Transverse colon (tissue), 4 donors: ENCODE results near the gene PCLO. TPM values are rescaled to one million over a fixed set of nuclear protein-coding genes. Genes with fewer than 3 reads are reported as not detected.

ENCODE experiments used
- DNase-seq: peaks from one replicate; pipeline ENCODE4 v3.0.0-alpha.2; 2019
- H3K27ac ChIP-seq, 4 donors: fragments of 200-600 bp; sonication (generic); 2 replicates each; pipeline ENCODE4 v1.5.1; 2016 to 2018; ENCODE audit warnings: inconsistent platforms in 4 of 4
- H3K27me3 ChIP-seq: fragments of 200-600 bp; sonication (generic); 2 replicates; pipeline ENCODE4 v1.5.1; 2017; ENCODE audit warnings: inconsistent platforms
- H3K36me3 ChIP-seq, 4 donors: fragments of 200-600 bp; sonication (generic); 2 replicates each; pipeline ENCODE4 v1.5.1; 2017 to 2019; ENCODE audit warnings: inconsistent platforms in 4 of 4
- H3K4me1 ChIP-seq, 4 donors: fragments of 200-600 bp; sonication (generic); 2 replicates each; pipeline ENCODE4 v1.5.1; 2017 to 2020; ENCODE audit warnings: inconsistent platforms in 4 of 4
- H3K4me3 ChIP-seq, 4 donors: fragments of 200-600 bp; sonication (generic); 1 replicate in 1 of 4; 2 replicates in 3 of 4; pipeline versions ENCODE4 v1.5.1 to v1.6.1; 2017 to 2019; ENCODE audit warnings: inconsistent platforms in 4 of 4
- H3K9me3 ChIP-seq, 2 donors: fragments of 200-600 bp; sonication (generic); 2 replicates each; pipeline ENCODE4 v1.5.1; 2017 to 2019; ENCODE audit warnings: inconsistent platforms in 2 of 2
- CTCF ChIP-seq, 5 experiments: fragments of 200-600 bp in 3 of 5; fragments of 450-650 bp in 2 of 5; sonication (generic) in 3 of 5; IDR thresholded peaks; 1 replicate in 2 of 5; 2 replicates in 3 of 5; pipeline ENCODE4 v1.5.1; 2016 to 2017; ENCODE audit warnings: antibody characterized with exemption in 5 of 5, inconsistent platforms in 3 of 5, mild to moderate bottlenecking in 2 of 5, moderate library complexity in 1 of 5
- EP300 ChIP-seq: sonication (generic); formaldehyde crosslinking; IDR thresholded peaks from one replicate; pipeline ENCODE4 v1.6.1; 2017; ENCODE audit warnings: antibody characterized with exemption, low read depth
- POLR2A ChIP-seq: fragments of 450-650 bp; IDR thresholded peaks from one replicate; pipeline ENCODE4 v1.6.1; 2016; ENCODE audit warnings: antibody characterized with exemption, mild to moderate bottlenecking, moderate library complexity
- POLR2AphosphoS5 ChIP-seq, 3 donors: sonication (generic); formaldehyde crosslinking; IDR thresholded peaks; one replicate each; pipeline ENCODE4 v1.6.1; 2016; ENCODE audit warnings: antibody characterized with exemption in 3 of 3
- WGBS, 2 donors: methylation state at CpG; one replicate each; pipeline ENCODE4 v1.1.5; 2018; ENCODE audit warnings: low coverage in 1 of 2; 5-methylcytosine and 5-hydroxymethylcytosine counted together
- in situ Hi-C, 4 donors: fragments of 200-750 bp; cut with MboI; loops; one replicate each; pipeline versions ENCODE4 v1.15.0 to v1.15.1; 2017; ENCODE audit warnings: low sequenced_read_pairs in 3 of 4, low pct_ligation_motif_present in 1 of 4, low pct_unique_long_range_greater_than_20kb in 1 of 4
- intact Hi-C: fragments of 100-400 bp; cut with DNase I; formaldehyde crosslinking; loops from one replicate; pipeline ENCODE4 v1.15.1; 2023; ENCODE audit warnings: low total_unique reads
- total RNA-seq, 4 donors: library from RNA; depleted of rRNA; stranded (reverse); fragments of >200 nt; gene quantifications; one replicate each; pipeline ENCODE4 v1.1.0, GENCODE V29; 2016

Gene PCLO
- total RNA-seq, 4 donors from 2014 or later = 9.8 to 39.8 (median 16.2) TPM

- H3K9me3 ChIP-seq = no peaks in the 10 kb centered on the region
- DNase-seq = no peak
- intact Hi-C loops (no loop called here), in situ Hi-C loops (no loop called here)
- H3K4me3 ChIP-seq = no peak overlapping the region
- H3K36me3 ChIP-seq = no peaks in the 10 kb centered on the region
- TF ChIP-seq POLR2AphosphoS5 (IDR thresholded peaks at IDR 0.05) (no peak), CTCF (IDR thresholded peaks at IDR 0.05) (no peak), EP300 (no peak), POLR2A (no peak)
- no peaks in the 10 kb centered on the region for H3K4me1 ChIP-seq
- 98 to 100% methylated on average over 1 of the region's 1 CpG for WGBS, 2 donors
- no peaks in the 10 kb centered on the region for H3K27me3 ChIP-seq
- H3K27ac ChIP-seq = no peak overlapping the region
Observed at GRCh38 chr7:83201355-83201754, 38.7 kb upstream of the PCLO start.

GRCh38 chr7:83190659-83191389, 28.1 kb upstream of the PCLO start:
- intact Hi-C loops (no loop called here), in situ Hi-C loops (no loop called here)
- DNase-seq = no peak
- TF ChIP-seq POLR2A (no peak), CTCF (IDR thresholded peaks at IDR 0.05) (no peak), POLR2AphosphoS5 (IDR thresholded peaks at IDR 0.05) (no peak), EP300 (no peak)
- Histone ChIP-seq H3K4me1 (no peaks in the 10 kb centered on the region), H3K36me3 (no peaks in the 10 kb centered on the region), H3K27me3 (no peaks in the 10 kb centered on the region), H3K4me3 (no peak overlapping the region), H3K9me3 (no peaks in the 10 kb centered on the region), H3K27ac (no peak overlapping the region)

GRCh38 chr7:83178796-83179195, 16.1 kb upstream of the PCLO start:
- no peak for DNase-seq
- no peak overlapping the region for H3K4me3 ChIP-seq
- H3K36me3 ChIP-seq = no peaks in the 10 kb centered on the region
- no peaks in the 10 kb centered on the region for H3K4me1 ChIP-seq
- peaks cover 2 to 11% of the 10 kb centered on the region in 2 donors for H3K9me3 ChIP-seq
- H3K27ac ChIP-seq = no peak overlapping the region
- H3K27me3 ChIP-seq = no peaks in the 10 kb centered on the region
- TF ChIP-seq POLR2A = no peak
- no peak for TF ChIP-seq POLR2AphosphoS5 (IDR thresholded peaks at IDR 0.05)
- TF ChIP-seq EP300 = no peak
- no peak for TF ChIP-seq CTCF (IDR thresholded peaks at IDR 0.05)
- 50 to 75% methylated on average over 1 of the region's 1 CpG for WGBS, 2 donors
- intact Hi-C loops = no loop called here
- in situ Hi-C loops = no loop called here

- Histone ChIP-seq H3K4me3 (no peak overlapping the region), H3K9me3 (peaks cover 2 to 4% of the 10 kb centered on the region in 2 donors), H3K27ac (no peak overlapping the region), H3K4me1 (no peaks in the 10 kb centered on the region), H3K36me3 (no peaks in the 10 kb centered on the region), H3K27me3 (no peaks in the 10 kb centered on the region)
- in situ Hi-C loops = no loop called here
- TF ChIP-seq POLR2AphosphoS5 (IDR thresholded peaks at IDR 0.05) (no peak), CTCF (IDR thresholded peaks at IDR 0.05) (no peak), EP300 (no peak), POLR2A (no peak)
- intact Hi-C loops = no loop called here
- DNase-seq = no peak
- WGBS, 2 donors = 77 to 81% methylated on average over 4 of the region's 4 CpGs
Observed at GRCh38 chr7:83178066-83178465, 15.4 kb upstream of the PCLO start.
